GM12875 (cell line): Measurements from ENCODE around the gene CADPS.

Source experiments
- H3K4me3 ChIP-seq: one replicate; pipeline ENCODE4 v1.5.1; 2011; ENCODE audit warnings: low read depth, low read length, control low read depth
- TF ChIP-seq, protein P1 (sequence below): IDR thresholded peaks from 2 replicates; pipeline ENCODE4 v1.5.1; 2011; ENCODE audit warnings: low read depth, mild to moderate bottlenecking, control low read depth, inconsistent platforms, low read length, moderate library complexity, borderline replicate concordance; ENCODE audit not compliant: insufficient read depth

The CADPS gene

GRCh38 chr3:62493109-62493801 lies 382.0 kb downstream of the CADPS start:
- TF ChIP-seq, protein P1, sequence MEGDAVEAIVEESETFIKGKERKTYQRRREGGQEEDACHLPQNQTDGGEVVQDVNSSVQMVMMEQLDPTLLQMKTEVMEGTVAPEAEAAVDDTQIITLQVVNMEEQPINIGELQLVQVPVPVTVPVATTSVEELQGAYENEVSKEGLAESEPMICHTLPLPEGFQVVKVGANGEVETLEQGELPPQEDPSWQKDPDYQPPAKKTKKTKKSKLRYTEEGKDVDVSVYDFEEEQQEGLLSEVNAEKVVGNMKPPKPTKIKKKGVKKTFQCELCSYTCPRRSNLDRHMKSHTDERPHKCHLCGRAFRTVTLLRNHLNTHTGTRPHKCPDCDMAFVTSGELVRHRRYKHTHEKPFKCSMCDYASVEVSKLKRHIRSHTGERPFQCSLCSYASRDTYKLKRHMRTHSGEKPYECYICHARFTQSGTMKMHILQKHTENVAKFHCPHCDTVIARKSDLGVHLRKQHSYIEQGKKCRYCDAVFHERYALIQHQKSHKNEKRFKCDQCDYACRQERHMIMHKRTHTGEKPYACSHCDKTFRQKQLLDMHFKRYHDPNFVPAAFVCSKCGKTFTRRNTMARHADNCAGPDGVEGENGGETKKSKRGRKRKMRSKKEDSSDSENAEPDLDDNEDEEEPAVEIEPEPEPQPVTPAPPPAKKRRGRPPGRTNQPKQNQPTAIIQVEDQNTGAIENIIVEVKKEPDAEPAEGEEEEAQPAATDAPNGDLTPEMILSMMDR: peak; percentile 29; the same call in 1 of the 2 replicates
- H3K4me3 ChIP-seq: no peak overlapping the region

- no peak overlapping the region for H3K4me3 ChIP-seq
- TF ChIP-seq, protein P1: no peak
Measured at GRCh38 chr3:62482961-62483360, 392.3 kb downstream of the CADPS start.

DNA sequence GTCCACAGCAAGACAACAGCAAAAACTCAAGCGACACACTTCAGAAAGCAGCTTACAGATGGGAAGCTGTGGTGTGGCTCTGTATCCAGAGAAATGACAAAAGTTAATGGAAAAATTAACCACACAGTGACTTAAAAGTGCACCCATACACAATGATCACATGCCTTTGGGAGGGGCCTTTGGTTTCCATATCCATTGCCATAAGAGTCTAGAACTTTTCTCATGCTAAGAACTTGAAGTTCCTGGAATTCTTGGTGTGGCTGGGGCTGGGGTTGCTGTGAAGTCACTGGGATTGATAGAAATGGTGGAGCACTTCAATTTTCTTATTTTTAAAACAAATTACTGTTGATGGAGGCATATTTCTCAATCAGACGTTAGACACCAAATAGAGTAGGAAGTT lies 393.3 kb downstream of the CADPS start:
- H3K4me3 ChIP-seq: no peak overlapping the region
- TF ChIP-seq, protein P1: no peak

DNA sequence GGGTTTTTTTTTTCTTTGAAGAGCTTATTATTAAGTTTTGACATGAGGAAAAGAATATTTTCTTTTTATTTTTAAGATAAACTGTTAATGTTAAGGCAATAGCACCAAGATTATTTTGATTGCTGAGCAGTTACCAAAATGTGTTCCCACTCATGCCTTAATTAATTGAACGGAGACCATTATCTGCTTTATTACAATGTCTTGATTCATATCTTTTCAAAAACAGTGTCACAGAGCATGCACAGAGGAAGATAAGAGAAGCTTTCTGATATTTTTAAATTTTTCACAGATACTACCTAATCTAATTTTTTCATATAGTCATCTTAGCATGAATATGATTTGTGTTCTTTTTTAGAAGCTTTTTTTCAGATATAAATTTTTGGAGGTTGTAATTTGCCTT lies 395.2 kb downstream of the CADPS start:
- TF ChIP-seq, protein P1: no peak

GRCh38 chr3:62479326-62479725 lies 395.9 kb downstream of the CADPS start:
- TF ChIP-seq, protein P1: no peak
- H3K4me3 ChIP-seq: no peak overlapping the region

More for the DNA sequence above, 395.2 kb downstream of the CADPS start:
- H3K4me3 ChIP-seq: no peak overlapping the region

DNA sequence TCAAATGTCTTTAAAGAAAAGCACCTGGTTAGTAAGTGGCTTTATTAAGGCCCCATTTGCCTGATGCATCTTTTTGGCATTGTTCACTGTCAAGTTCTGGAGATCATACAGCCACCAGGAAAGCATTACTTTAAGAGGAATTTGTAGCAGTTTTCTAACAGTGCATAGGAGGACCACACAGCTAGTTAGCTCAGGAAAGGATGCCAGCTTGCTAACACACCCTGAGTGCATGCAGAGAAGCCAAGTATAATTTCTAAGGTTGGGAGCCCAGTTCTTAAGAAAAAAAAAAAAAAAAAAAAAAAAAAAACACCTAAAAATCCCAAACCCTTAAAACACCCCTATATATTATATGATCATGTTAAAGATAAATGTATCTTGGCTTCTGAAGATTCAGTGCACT lies 399.9 kb downstream of the CADPS start:
- no peak overlapping the region for H3K4me3 ChIP-seq
- TF ChIP-seq, protein P1: no peak
